Endothelial cell (in vitro differentiated cells): Measurements from ENCODE around the gene NKIRAS1. TPM values are rescaled to one million over a fixed set of nuclear protein-coding genes. Genes with fewer than 3 reads are reported as not detected.
A peak's percentile ranks its signal among the peaks of the same experiment; 100 is the strongest.

Experiments used
- DNase-seq: peaks from one replicate; pipeline ENCODE4 v3.0.0; 2021; ENCODE audit warnings: low spot score
- H3K27ac Mint-ChIP-seq: one replicate; pipeline ENCODE4 v1.8.0; 2021; ENCODE audit warnings: mixed read lengths, inconsistent platforms; ENCODE audit not compliant: unreplicated experiment
- H3K27me3 Mint-ChIP-seq: one replicate; pipeline ENCODE4 v1.8.0; 2021; ENCODE audit warnings: mild to moderate bottlenecking, moderate library complexity, mixed read lengths, inconsistent platforms; ENCODE audit not compliant: unreplicated experiment
- H3K36me3 Mint-ChIP-seq: one replicate; pipeline ENCODE4 v1.8.0; 2021; ENCODE audit warnings: mild to moderate bottlenecking, low read depth, mixed read lengths, inconsistent platforms; ENCODE audit not compliant: unreplicated experiment
- H3K4me1 Mint-ChIP-seq: one replicate; pipeline ENCODE4 v1.8.0; 2021; ENCODE audit warnings: mild to moderate bottlenecking, mixed read lengths, inconsistent platforms; ENCODE audit not compliant: unreplicated experiment
- H3K4me3 Mint-ChIP-seq: one replicate; pipeline ENCODE4 v1.8.0; 2021; ENCODE audit warnings: mild to moderate bottlenecking, mixed read lengths, inconsistent platforms; ENCODE audit not compliant: unreplicated experiment
- H3K9me3 Mint-ChIP-seq: one replicate; pipeline ENCODE4 v1.8.0; 2021; ENCODE audit warnings: mixed read lengths, inconsistent platforms; ENCODE audit not compliant: unreplicated experiment
- total RNA-seq: library from RNA; stranded (reverse); fragmentation: NEBNext Ultra II Directional; extraction: Animal tissue kit (Norgen Biotek cat#: 25700); gene quantifications from one replicate; pipeline ENCODE4 v1.2.1, GENCODE V29; 2021; ENCODE audit not compliant: unreplicated experiment
- TF ChIP-seq, protein P1 (sequence below): fragments of 200-600 bp; sonication (generic); IDR thresholded peaks from one replicate; pipeline ENCODE4 v1.5.0; 2021; ENCODE audit warnings: antibody characterized with exemption; ENCODE audit not compliant: unreplicated experiment

NKIRAS1 gene
- total RNA-seq, 1 donor from 2014 or later, result 4.3 TPM

DNA sequence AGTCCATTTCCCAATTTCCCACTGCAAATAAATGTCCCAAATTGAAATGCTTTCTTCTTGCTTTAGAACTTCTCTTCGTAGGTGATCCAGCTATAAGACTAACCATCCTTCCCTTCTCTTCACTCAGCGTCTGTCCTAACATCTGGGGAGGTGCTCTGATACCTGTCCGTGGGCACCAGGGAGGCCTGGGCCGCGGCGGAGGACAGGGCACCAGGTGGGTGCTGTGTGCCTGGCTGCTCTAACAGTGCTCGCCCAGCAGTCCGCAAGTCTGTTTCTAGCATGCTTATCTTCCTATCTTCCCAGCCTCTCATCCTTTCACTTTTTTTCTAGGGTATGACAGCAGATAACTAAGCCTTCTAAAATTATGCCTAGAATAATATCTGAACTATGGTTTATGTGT is 37.3 kb downstream of the NKIRAS1 start:
- no peak for DNase-seq
- TF ChIP-seq, protein P1, sequence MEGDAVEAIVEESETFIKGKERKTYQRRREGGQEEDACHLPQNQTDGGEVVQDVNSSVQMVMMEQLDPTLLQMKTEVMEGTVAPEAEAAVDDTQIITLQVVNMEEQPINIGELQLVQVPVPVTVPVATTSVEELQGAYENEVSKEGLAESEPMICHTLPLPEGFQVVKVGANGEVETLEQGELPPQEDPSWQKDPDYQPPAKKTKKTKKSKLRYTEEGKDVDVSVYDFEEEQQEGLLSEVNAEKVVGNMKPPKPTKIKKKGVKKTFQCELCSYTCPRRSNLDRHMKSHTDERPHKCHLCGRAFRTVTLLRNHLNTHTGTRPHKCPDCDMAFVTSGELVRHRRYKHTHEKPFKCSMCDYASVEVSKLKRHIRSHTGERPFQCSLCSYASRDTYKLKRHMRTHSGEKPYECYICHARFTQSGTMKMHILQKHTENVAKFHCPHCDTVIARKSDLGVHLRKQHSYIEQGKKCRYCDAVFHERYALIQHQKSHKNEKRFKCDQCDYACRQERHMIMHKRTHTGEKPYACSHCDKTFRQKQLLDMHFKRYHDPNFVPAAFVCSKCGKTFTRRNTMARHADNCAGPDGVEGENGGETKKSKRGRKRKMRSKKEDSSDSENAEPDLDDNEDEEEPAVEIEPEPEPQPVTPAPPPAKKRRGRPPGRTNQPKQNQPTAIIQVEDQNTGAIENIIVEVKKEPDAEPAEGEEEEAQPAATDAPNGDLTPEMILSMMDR, result no peak
- Mint-ChIP-seq H3K4me1 (peaks cover 35% of the 10 kb centered on the region), H3K4me3 (no peak overlapping the region), H3K27ac (no peak overlapping the region), H3K36me3 (peaks cover 20% of the 10 kb centered on the region), H3K9me3 (no peaks in the 10 kb centered on the region), H3K27me3 (peaks cover 3% of the 10 kb centered on the region)

DNA sequence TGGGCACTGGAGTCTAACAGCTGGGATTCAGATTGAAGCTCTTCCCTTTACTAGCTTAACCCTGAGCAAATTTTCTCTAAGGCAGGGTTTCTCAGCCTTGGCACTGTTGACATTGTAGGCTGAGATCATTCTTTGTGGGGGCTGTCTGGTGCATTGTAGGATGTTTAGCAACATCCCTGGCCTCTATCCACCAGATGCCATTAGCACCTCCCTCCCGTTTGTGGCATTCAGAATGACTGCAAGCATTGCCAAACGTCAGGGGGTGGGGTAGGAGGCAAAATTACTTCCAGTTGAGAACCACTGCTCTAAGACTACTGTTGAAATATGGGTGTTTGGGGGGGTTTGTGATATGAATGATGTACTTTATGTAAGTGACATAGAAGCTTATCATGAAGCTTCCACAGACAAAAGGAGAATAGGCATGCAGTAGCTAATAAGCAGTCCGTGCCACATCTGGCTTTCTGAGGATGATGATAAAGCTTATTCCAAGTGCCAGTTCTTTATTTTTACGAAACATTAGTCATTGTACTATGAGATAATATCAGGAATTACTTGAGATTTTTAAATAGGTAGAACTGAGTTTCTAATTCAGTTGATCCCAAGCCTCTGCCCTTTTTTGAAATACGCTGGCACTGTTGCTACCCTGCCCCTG is 39.3 kb downstream of the NKIRAS1 start:
- Mint-ChIP-seq H3K4me1 (peaks cover 35% of the 10 kb centered on the region), H3K27me3 (peaks cover 3% of the 10 kb centered on the region), H3K4me3 (peak overlapping the region; percentile 28), H3K27ac (no peak overlapping the region), H3K9me3 (no peaks in the 10 kb centered on the region), H3K36me3 (peaks cover 20% of the 10 kb centered on the region)
- DNase-seq, result no peak
- TF ChIP-seq, protein P1, result no peak

DNA sequence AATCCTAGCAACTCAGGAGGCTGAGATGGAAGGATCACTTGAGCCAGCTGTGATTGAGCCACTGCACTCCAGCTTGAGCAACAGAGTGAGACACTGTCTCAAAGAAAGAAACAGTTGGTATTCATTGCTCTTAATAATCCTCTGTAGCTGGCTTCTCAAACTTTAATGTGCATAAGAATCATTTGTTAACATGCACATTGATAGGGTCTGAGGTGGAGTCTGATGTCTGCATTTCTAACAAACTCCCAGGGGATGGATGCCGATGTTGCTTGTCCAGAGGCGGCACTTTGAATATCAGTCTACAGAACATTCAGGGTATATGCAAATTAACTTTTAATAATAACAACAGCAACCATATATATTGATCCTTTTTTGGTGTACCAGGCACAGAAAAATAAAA is 39.9 kb downstream of the NKIRAS1 start:
- DNase-seq, result no peak
- TF ChIP-seq, protein P1, result no peak
- peaks cover 20% of the 10 kb centered on the region for H3K36me3 Mint-ChIP-seq
- H3K9me3 Mint-ChIP-seq, result no peaks in the 10 kb centered on the region
- peaks cover 3% of the 10 kb centered on the region for H3K27me3 Mint-ChIP-seq
- no peak overlapping the region for H3K27ac Mint-ChIP-seq
- no peak overlapping the region for H3K4me3 Mint-ChIP-seq
- peaks cover 35% of the 10 kb centered on the region for H3K4me1 Mint-ChIP-seq

DNA sequence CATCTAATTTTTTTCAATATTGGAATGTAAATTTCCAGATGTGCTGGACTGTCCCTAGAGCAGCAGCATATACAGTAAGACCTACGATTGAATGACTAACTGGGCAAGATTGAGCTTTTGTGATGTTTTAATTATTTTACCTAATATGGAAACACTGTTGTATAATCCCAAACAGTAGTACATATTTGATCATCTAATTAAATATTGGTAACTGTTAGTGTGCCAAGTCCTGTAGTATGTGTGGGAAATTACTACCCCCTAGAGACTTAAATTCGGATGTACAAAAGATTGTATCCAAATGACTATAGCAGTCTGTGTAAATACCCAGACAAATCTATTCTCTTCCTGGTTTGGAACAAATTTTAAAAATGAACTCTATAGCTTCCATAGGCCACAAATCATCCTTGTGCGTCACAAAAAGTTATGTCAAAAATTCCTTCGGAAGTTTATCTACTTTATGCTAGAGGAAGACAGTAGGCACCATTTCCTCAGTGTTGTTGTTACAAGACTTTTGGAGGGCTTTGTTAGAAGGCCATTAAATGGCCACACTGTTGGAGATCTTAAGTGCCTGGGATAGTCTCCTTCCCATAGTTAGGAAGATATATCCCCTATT is 41.6 kb downstream of the NKIRAS1 start:
- DNase-seq, result no peak
- Mint-ChIP-seq H3K36me3 (peaks cover 14% of the 10 kb centered on the region), H3K4me1 (peaks cover 20% of the 10 kb centered on the region), H3K9me3 (no peaks in the 10 kb centered on the region), H3K27ac (no peak overlapping the region), H3K4me3 (no peak overlapping the region), H3K27me3 (peaks cover 2% of the 10 kb centered on the region)
- TF ChIP-seq, protein P1, result no peak
